PC-3 (cell line): ENCODE measurements around the gene ATP13A4.

ENCODE experiments used
- EZH2 ChIP-seq: fragments of 300-600 bp; sonication (generic); IDR thresholded peaks from one replicate; pipeline ENCODE4 v1.6.1; 2017; ENCODE audit warnings: antibody characterized with exemption, mild to moderate bottlenecking, low read length; ENCODE audit not compliant: unreplicated experiment
- TF ChIP-seq, protein P1 (sequence below): fragments of 300-600 bp; sonication (generic); conservative IDR thresholded peaks from 2 replicates; pipeline ENCODE4 v1.5.1; 2017; ENCODE audit warnings: antibody characterized with exemption, low read depth, mild to moderate bottlenecking, low read length

DNA sequence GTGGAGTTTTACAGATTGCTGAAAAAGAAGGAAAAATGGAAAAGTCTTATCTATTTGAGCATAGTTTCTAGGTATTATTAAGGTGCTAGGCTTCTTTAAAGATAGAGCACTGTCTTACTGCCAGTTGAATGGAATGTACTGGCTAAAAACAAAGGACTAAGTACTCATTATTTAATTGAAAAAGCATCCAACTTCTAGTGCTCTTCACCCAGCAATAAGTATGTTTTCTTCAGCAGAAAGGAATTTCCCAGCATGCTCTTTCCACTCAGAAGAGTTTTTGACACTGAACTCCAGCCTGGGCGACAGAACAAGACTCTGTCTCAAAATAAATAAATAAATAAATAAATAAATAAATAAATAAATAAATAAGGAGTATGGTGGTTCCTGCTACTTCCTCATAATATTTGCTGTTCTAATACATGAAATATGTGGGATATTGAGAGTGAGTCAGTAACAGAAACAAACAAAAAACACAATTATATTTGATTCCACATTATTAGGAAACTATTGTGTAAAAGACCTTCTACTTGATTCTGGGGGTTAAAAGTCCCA, 70.6 kb downstream of the ATP13A4 start:
- TF ChIP-seq, protein P1, sequence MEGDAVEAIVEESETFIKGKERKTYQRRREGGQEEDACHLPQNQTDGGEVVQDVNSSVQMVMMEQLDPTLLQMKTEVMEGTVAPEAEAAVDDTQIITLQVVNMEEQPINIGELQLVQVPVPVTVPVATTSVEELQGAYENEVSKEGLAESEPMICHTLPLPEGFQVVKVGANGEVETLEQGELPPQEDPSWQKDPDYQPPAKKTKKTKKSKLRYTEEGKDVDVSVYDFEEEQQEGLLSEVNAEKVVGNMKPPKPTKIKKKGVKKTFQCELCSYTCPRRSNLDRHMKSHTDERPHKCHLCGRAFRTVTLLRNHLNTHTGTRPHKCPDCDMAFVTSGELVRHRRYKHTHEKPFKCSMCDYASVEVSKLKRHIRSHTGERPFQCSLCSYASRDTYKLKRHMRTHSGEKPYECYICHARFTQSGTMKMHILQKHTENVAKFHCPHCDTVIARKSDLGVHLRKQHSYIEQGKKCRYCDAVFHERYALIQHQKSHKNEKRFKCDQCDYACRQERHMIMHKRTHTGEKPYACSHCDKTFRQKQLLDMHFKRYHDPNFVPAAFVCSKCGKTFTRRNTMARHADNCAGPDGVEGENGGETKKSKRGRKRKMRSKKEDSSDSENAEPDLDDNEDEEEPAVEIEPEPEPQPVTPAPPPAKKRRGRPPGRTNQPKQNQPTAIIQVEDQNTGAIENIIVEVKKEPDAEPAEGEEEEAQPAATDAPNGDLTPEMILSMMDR, result no peak
- no peak for TF ChIP-seq EZH2
